Endothelial cell (in vitro differentiated cells): Measurements from ENCODE around the gene ZRANB2. TPM values are rescaled to one million over a fixed set of nuclear protein-coding genes. Genes with fewer than 3 reads are reported as not detected.

Experiments
- DNase-seq: peaks from one replicate; pipeline ENCODE4 v3.0.0; 2021; ENCODE audit warnings: low spot score
- H3K27ac Mint-ChIP-seq: one replicate; pipeline ENCODE4 v1.8.0; 2021; ENCODE audit warnings: mixed read lengths, inconsistent platforms; ENCODE audit not compliant: unreplicated experiment
- H3K27me3 Mint-ChIP-seq: one replicate; pipeline ENCODE4 v1.8.0; 2021; ENCODE audit warnings: mild to moderate bottlenecking, moderate library complexity, mixed read lengths, inconsistent platforms; ENCODE audit not compliant: unreplicated experiment
- H3K36me3 Mint-ChIP-seq: one replicate; pipeline ENCODE4 v1.8.0; 2021; ENCODE audit warnings: mild to moderate bottlenecking, low read depth, mixed read lengths, inconsistent platforms; ENCODE audit not compliant: unreplicated experiment
- H3K4me1 Mint-ChIP-seq: one replicate; pipeline ENCODE4 v1.8.0; 2021; ENCODE audit warnings: mild to moderate bottlenecking, mixed read lengths, inconsistent platforms; ENCODE audit not compliant: unreplicated experiment
- H3K4me3 Mint-ChIP-seq: one replicate; pipeline ENCODE4 v1.8.0; 2021; ENCODE audit warnings: mild to moderate bottlenecking, mixed read lengths, inconsistent platforms; ENCODE audit not compliant: unreplicated experiment
- H3K9me3 Mint-ChIP-seq: one replicate; pipeline ENCODE4 v1.8.0; 2021; ENCODE audit warnings: mixed read lengths, inconsistent platforms; ENCODE audit not compliant: unreplicated experiment
- total RNA-seq: library from RNA; stranded (reverse); fragmentation: NEBNext Ultra II Directional; extraction: Animal tissue kit (Norgen Biotek cat#: 25700); gene quantifications from one replicate; pipeline ENCODE4 v1.2.1, GENCODE V29; 2021; ENCODE audit not compliant: unreplicated experiment
- TF ChIP-seq, protein P1 (sequence below): fragments of 200-600 bp; sonication (generic); IDR thresholded peaks from one replicate; pipeline ENCODE4 v1.5.0; 2021; ENCODE audit warnings: antibody characterized with exemption; ENCODE audit not compliant: unreplicated experiment

ZRANB2 gene
- total RNA-seq, 1 donor from 2014 or later, result 74.1 TPM

DNA sequence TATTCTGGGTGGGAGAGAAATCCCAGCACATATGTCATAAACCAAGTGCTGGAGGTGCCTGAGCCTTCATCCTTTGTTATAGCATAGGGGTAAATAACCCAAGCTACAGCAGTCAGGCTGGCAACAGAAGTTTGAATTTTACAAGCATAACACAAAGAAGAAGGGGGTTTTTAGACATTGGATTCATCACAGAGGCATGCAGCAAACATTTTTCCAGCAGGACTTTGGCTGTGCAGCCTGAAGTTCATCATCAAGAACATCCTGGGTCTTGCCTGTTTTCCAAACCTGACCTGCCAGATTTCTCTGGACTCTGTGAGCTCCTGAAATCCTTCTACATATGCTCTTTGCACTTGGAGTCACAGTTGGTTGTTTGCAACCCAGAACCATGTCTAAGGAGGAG, 49.4 kb downstream of the ZRANB2 start:
- DNase-seq, result no peak
- Mint-ChIP-seq H3K4me3 (no peak overlapping the region), H3K4me1 (no peaks in the 10 kb centered on the region), H3K27ac (no peak overlapping the region), H3K9me3 (no peaks in the 10 kb centered on the region), H3K27me3 (no peaks in the 10 kb centered on the region), H3K36me3 (no peaks in the 10 kb centered on the region)
- TF ChIP-seq, protein P1, sequence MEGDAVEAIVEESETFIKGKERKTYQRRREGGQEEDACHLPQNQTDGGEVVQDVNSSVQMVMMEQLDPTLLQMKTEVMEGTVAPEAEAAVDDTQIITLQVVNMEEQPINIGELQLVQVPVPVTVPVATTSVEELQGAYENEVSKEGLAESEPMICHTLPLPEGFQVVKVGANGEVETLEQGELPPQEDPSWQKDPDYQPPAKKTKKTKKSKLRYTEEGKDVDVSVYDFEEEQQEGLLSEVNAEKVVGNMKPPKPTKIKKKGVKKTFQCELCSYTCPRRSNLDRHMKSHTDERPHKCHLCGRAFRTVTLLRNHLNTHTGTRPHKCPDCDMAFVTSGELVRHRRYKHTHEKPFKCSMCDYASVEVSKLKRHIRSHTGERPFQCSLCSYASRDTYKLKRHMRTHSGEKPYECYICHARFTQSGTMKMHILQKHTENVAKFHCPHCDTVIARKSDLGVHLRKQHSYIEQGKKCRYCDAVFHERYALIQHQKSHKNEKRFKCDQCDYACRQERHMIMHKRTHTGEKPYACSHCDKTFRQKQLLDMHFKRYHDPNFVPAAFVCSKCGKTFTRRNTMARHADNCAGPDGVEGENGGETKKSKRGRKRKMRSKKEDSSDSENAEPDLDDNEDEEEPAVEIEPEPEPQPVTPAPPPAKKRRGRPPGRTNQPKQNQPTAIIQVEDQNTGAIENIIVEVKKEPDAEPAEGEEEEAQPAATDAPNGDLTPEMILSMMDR, result no peak

DNA sequence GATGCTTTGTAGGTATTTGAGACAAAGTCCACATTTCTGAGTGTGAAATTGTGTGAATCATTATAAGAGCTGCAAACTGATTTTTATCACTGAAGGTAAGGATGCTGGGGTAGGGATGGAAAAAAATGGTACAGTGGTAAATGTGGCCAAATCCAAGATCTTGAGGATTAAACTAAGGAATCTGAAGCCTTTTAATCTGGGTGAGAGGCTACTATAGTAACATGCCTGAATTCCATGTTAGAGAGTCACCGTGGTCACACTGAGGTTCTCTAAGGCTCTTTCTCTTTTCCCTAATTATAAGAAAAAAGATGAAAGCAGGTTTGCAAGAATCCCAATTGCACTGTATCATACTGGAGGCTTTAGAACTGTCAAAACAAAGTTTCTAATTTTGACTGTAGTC, 50.8 kb downstream of the ZRANB2 start:
- Mint-ChIP-seq H3K4me1 (no peaks in the 10 kb centered on the region), H3K4me3 (no peak overlapping the region), H3K36me3 (no peaks in the 10 kb centered on the region), H3K9me3 (no peaks in the 10 kb centered on the region), H3K27me3 (peaks cover under 1% of the 10 kb centered on the region), H3K27ac (no peak overlapping the region)
- DNase-seq, result no peak
- TF ChIP-seq, protein P1, result no peak

DNA sequence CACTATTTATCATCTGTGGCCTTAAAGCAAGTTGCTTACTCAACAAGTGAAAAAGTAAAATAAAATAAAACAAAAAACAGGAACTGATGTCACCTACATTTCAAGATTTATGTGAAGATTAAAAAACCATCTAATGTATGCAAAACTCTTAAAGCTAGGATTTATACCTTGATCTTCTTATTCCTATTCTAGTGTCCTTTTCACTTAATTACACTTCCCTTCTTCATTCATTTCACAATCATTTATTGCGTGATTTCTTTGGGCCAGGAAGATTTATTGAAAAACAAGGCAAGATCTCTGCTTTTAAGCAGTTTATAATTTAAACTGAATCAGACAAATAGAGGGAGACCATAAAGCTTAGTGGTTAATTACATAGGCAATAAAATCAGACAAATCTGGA, 51.9 kb downstream of the ZRANB2 start:
- Mint-ChIP-seq H3K9me3 (no peaks in the 10 kb centered on the region), H3K36me3 (no peaks in the 10 kb centered on the region), H3K4me1 (no peaks in the 10 kb centered on the region), H3K27ac (no peak overlapping the region), H3K27me3 (peaks cover 2% of the 10 kb centered on the region), H3K4me3 (no peak overlapping the region)
- DNase-seq, result no peak
- TF ChIP-seq, protein P1, result no peak

DNA sequence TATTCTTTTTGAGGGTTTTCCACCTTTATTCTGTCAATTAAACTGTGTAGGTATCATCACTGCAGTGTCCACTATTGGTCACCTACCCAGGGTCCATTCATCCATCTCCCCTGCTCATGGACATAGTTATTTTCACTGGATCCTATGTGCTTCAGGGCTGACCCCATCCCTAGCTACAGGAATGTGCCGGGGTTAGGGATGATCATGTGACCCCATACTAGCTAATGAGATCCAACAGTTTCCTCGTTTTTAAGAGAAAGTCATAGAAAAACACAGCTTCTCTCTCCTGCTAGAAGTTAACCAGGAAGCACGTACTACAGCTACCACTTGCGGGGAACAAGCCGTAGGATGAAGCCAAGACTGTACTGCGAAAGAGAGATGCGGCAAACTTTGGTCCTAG, 52.8 kb downstream of the ZRANB2 start:
- peaks cover 2% of the 10 kb centered on the region for H3K27me3 Mint-ChIP-seq
- no peaks in the 10 kb centered on the region for H3K9me3 Mint-ChIP-seq
- no peaks in the 10 kb centered on the region for H3K4me1 Mint-ChIP-seq
- H3K27ac Mint-ChIP-seq, result no peak overlapping the region
- no peak for DNase-seq
- no peaks in the 10 kb centered on the region for H3K36me3 Mint-ChIP-seq
- no peak overlapping the region for H3K4me3 Mint-ChIP-seq
- TF ChIP-seq, protein P1, result no peak

DNA sequence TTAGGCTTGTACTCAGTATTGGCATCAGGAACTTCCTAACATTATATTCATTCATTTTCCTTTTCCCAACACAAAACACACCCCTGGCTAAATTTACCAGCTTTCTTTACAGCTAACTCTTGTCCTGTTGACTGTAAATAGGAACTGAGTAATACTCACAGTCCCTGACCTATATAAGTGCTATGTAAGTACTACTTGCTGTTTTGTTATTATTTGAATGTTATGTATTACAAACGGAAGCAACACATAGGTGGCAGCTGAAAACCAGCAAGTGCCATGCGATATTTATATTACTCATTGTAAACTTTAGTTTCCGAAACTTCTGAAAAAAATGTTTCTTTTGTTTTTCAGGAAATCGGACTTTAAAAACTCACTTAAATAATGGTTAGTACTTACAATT, 54.7 kb downstream of the ZRANB2 start:
- Mint-ChIP-seq H3K4me1 (no peaks in the 10 kb centered on the region), H3K4me3 (no peak overlapping the region), H3K27ac (no peak overlapping the region), H3K27me3 (peaks cover 2% of the 10 kb centered on the region), H3K36me3 (no peaks in the 10 kb centered on the region), H3K9me3 (no peaks in the 10 kb centered on the region)
- TF ChIP-seq, protein P1, result no peak
- no peak for DNase-seq
